Astrocyte of the spinal cord (primary cell): ENCODE measurements around the gene MTCH1.

ENCODE experiments used
- DNase-seq: peaks from one replicate; pipeline ENCODE4 v3.0.0; 2011; ENCODE audit warnings: low read depth, low spot score
- H3K4me3 ChIP-seq: 2 replicates; pipeline ENCODE4 v1.5.1; 2011; ENCODE audit warnings: low read depth, mild to moderate bottlenecking, low read length, moderate library complexity
- in situ Hi-C: cut with HindIII; loops from 2 replicates; pipeline ENCODE4 v1.10.0; 2017; ENCODE audit warnings: low sequenced_read_pairs
- TF ChIP-seq, protein P1 (sequence below): IDR thresholded peaks from 2 replicates; pipeline ENCODE4 v1.5.1; 2012; ENCODE audit warnings: low read depth, mild to moderate bottlenecking, low read length, inconsistent platforms

Gene MTCH1

DNA sequence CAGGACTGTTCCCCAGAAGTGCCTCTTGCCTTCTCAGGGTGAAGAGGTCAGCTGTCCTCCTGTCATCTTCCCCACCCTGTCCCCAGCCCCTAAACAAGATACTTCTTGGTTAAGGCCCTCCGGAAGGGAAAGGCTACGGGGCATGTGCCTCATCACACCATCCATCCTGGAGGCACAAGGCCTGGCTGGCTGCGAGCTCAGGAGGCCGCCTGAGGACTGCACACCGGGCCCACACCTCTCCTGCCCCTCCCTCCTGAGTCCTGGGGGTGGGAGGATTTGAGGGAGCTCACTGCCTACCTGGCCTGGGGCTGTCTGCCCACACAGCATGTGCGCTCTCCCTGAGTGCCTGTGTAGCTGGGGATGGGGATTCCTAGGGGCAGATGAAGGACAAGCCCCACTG is 21.6 kb downstream of the MTCH1 start:
- H3K4me3 ChIP-seq: no peak overlapping the region
- TF ChIP-seq, protein P1, sequence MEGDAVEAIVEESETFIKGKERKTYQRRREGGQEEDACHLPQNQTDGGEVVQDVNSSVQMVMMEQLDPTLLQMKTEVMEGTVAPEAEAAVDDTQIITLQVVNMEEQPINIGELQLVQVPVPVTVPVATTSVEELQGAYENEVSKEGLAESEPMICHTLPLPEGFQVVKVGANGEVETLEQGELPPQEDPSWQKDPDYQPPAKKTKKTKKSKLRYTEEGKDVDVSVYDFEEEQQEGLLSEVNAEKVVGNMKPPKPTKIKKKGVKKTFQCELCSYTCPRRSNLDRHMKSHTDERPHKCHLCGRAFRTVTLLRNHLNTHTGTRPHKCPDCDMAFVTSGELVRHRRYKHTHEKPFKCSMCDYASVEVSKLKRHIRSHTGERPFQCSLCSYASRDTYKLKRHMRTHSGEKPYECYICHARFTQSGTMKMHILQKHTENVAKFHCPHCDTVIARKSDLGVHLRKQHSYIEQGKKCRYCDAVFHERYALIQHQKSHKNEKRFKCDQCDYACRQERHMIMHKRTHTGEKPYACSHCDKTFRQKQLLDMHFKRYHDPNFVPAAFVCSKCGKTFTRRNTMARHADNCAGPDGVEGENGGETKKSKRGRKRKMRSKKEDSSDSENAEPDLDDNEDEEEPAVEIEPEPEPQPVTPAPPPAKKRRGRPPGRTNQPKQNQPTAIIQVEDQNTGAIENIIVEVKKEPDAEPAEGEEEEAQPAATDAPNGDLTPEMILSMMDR: no peak
- DNase-seq: no peak
- in situ Hi-C loops: no loop called here

DNA sequence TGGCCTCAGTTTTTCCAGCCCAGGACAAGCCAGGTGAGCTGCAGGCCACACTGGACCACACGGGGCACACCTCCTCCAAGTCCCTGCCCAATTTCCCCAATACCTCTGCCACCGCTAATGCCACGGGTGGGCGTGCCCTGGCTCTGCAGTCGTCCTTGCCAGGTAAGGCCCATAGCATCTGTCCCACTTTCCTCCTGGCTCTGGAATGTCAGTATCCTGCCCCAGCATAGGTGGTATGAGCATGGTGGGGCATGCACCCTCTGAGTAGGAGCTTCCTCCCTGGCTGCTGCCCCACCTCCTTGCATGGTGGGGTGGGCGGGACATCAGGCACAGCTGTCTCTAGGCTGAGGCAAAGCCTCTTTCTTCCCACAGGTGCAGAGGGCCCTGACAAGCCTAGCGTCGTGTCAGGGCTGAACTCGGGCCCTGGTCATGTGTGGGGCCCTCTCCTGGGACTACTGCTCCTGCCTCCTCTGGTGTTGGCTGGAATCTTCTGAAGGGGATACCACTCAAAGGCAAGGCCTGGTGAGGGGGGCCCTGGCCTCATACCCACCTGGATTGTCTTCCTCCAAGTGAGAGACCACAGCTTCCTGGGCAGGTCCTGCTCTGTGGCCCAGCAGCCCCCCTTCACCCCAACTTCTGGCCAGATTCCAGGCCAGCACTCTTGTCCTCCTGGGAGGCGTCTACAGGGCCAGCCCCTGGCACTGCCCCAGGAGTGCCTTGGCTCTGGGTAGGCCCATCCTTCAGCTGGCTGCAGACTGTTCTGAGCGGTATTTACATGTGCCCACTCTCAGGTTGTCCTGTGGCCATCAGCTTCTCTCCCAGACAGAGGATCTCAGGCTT is 22.3 kb downstream of the MTCH1 start:
- no peak overlapping the region for H3K4me3 ChIP-seq
- no peak for DNase-seq
- in situ Hi-C loops: no loop called here
- TF ChIP-seq, protein P1: no peak

DNA sequence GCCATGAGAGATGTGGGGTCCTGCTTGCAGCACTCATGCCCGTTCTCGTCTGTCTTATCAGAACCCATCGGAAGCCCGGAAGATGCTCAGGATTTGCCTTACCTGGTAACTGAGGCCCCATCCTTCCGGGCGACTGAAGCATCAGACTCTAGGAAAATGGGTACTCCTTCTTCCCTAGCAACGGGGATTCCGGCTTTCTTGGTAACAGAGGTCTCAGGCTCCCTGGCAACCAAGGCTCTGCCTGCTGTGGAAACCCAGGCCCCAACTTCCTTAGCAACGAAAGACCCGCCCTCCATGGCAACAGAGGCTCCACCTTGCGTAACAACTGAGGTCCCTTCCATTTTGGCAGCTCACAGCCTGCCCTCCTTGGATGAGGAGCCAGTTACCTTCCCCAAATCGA is 23.1 kb downstream of the MTCH1 start:
- TF ChIP-seq, protein P1: no peak
- no peak for DNase-seq
- in situ Hi-C loops: no loop called here

DNA sequence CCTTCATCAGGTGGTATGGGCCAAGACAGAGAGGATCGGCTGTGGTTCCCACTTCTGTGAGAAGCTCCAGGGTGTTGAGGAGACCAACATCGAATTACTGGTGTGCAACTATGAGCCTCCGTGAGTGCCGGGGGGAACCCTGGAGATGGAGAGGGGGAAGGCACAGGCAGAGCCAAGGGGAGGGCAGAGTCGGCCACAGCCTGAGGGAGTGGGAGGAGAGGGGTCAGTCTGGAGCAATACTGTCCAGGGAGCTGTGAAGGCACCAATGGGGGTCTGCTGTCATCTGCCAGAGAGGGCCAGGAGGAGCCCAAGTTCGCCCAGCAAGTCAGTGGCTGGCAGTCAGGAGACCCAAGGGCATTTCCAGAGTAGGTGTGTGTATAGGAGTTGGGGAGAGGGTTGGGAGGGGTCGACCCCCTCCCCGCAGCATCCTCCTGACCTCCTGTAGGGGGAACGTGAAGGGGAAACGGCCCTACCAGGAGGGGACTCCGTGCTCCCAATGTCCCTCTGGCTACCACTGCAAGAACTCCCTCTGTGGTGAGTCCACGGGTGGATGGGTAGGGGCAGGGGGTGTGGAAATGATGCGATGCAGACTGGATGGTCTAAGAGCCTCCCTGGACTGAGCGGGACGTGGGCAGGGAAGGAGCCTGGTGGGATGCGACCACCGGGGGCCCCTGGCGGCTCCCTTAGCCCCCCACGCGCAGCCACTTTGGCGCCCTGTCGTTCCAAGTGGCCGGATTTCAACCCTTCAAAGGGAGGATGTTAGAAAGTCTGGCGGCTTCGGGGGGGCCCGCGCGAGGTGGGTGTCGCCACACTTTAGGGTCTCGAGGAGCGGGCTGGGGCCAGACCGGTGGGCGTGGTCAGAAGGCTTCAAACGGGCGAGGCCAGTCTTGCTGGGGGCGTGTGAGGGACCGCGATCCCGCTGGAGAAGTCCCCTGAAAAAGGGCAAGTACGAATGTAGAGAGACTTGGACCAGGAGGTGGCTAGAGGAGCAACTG is 24.3 kb downstream of the MTCH1 start:
- TF ChIP-seq, protein P1: no peak
- DNase-seq: no peak
- no peak overlapping the region for H3K4me3 ChIP-seq
- in situ Hi-C loops: no loop called here

More for the DNA sequence above, 23.1 kb downstream of the MTCH1 start:
- H3K4me3 ChIP-seq: no peak overlapping the region

DNA sequence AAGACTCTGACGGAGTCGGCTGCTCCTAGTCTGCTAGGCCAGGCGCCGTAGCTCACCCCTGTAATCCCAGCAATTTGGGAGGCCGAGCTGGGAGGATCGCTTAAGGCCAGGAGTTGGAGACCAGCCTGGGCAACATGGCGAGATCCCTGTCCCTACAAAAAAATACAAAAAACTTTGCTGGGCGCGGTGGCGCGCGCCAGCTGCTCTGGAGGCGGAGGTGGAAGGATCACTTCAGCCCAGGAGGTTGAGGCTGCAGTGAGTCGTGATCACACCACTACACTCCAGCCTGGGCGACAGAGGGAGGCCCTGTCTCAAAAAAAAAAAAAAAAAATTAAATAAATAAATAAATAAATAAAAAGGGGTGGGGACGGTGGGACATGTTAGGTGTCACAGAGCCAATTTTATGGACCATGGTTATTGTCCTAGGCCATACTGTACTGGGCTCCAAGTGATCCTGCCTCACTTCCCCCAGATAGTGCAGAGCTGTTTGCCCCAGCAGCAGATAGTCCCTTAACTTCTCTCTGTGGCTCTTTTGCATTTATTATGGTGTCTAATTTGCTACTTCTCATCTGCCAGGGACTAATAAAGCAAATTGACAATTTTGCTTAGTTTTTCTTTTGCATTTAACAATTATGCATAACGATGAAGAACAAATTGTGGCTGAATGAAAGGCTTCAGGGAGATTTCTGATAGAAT is 26.3 kb downstream of the MTCH1 start:
- TF ChIP-seq, protein P1: no peak
- in situ Hi-C loops: no loop called here
- DNase-seq: no peak
- H3K4me3 ChIP-seq: no peak overlapping the region

DNA sequence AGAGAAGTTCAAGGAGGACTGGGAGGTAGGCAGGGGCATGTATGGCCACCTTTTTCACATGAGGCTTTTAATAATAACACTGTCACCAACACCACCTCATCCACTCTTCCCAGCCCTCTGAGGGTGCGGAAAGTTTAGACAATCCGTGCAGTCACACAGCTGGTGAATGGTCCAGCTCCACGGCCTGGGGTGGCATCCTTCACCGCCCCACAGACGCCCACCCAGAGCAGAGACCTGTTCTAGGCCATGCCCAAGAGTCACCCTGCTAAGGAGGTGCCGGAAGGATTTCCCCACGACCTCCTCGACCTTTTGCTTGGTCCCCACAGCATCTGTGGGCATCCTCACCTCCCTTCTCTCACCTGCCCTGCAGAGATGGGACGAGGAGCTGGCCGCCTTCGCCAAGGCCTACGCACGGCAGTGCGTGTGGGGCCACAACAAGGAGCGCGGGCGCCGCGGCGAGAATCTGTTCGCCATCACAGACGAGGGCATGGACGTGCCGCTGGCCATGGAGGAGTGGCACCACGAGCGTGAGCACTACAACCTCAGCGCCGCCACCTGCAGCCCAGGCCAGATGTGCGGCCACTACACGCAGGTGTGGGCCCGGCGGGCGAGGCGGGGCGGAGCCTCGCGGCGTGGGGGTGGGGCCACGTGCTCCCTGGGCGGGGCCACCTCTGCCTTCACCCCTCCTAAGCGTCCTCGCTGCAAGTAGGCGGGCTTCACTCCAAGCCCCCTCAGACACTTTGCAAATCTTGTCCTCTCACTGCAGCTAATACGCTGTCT is 27.0 kb downstream of the MTCH1 start:
- in situ Hi-C loops: no loop called here
- TF ChIP-seq, protein P1: no peak
- no peak overlapping the region for H3K4me3 ChIP-seq
- no peak for DNase-seq
